ENCODE measurements around the gene AP3D1. TPM values are rescaled to one million over a fixed set of nuclear protein-coding genes. Genes with fewer than 3 reads are reported as not detected.

The AP3D1 gene
- total RNA-seq, 1 donor from 2014 or later: 50.9 TPM

GRCh38 chr19:2080336-2080988 lies 70.9 kb downstream of the AP3D1 start:
- H3K4me1 ChIP-seq: no peaks in the 10 kb centered on the region
- Mint-ChIP-seq H3K27me3 (ENCODE audit: insufficient read depth, low read depth) (peaks cover 5% of the 10 kb centered on the region), H3K4me3 (no peak overlapping the region), H3K4me1 (peaks cover 4% of the 10 kb centered on the region), H3K27ac (peak overlapping the region; percentile 50), H3K9me3 (no peaks in the 10 kb centered on the region), H3K36me3 (peaks cover 2% of the 10 kb centered on the region)
- no peak overlapping the region for H3K27ac ChIP-seq
- no peaks in the 10 kb centered on the region for H3K9me3 ChIP-seq (ENCODE audit: low read depth)
- no peaks in the 10 kb centered on the region for H3K79me2 ChIP-seq (ENCODE audit: low read depth)
- H3K9ac ChIP-seq: no peak overlapping the region
- no peak for DNase-seq (ENCODE audit: low spot score)
- H4K20me1 ChIP-seq (ENCODE audit: low read depth): no peaks in the 10 kb centered on the region
- no peak overlapping the region for H3K4me2 ChIP-seq
- H3K4me3 ChIP-seq: no peak overlapping the region
- H3K36me3 ChIP-seq: no peaks in the 10 kb centered on the region
- no peak for TF ChIP-seq EZH2phosphoT487 (IDR thresholded peaks at IDR 0.05)
- no peak for TF ChIP-seq EZH2 (IDR thresholded peaks at IDR 0.05)
- TF ChIP-seq CTCF (IDR thresholded peaks at IDR 0.05): no peak
- H3K27me3 ChIP-seq: no peaks in the 10 kb centered on the region
- no peaks in the 10 kb centered on the region for H3F3A ChIP-seq (ENCODE audit: low read depth)
- H2AFZ ChIP-seq (replicated peaks): no peak overlapping the region

- Mint-ChIP-seq H3K4me1 (no peaks in the 10 kb centered on the region), H3K36me3 (peaks cover 2% of the 10 kb centered on the region), H3K27ac (no peak overlapping the region), H3K27me3 (ENCODE audit: insufficient read depth, low read depth) (peaks cover 5% of the 10 kb centered on the region), H3K9me3 (no peaks in the 10 kb centered on the region), H3K4me3 (no peak overlapping the region)
- Histone ChIP-seq H3K79me2 (ENCODE audit: low read depth) (no peaks in the 10 kb centered on the region), H3K27ac (no peak overlapping the region), H3F3A (ENCODE audit: low read depth) (no peaks in the 10 kb centered on the region), H3K27me3 (no peaks in the 10 kb centered on the region), H3K4me1 (no peaks in the 10 kb centered on the region), H3K4me2 (no peak overlapping the region), H3K36me3 (no peaks in the 10 kb centered on the region), H4K20me1 (ENCODE audit: low read depth) (no peaks in the 10 kb centered on the region), H2AFZ (replicated peaks) (no peak overlapping the region), H3K9me3 (ENCODE audit: low read depth) (no peaks in the 10 kb centered on the region), H3K4me3 (no peak overlapping the region), H3K9ac (no peak overlapping the region)
- TF ChIP-seq EZH2phosphoT487 (IDR thresholded peaks at IDR 0.05): no peak
- no peak for TF ChIP-seq CTCF (IDR thresholded peaks at IDR 0.05)
- TF ChIP-seq EZH2 (IDR thresholded peaks at IDR 0.05): no peak
- DNase-seq (ENCODE audit: low spot score): no peak
Observed at GRCh38 chr19:2079865-2080301, 71.5 kb downstream of the AP3D1 start.

- Histone ChIP-seq H3K4me3 (no peak overlapping the region), H2AFZ (replicated peaks) (no peak overlapping the region), H3K4me1 (no peaks in the 10 kb centered on the region), H3K27me3 (no peaks in the 10 kb centered on the region), H3K36me3 (no peaks in the 10 kb centered on the region), H3K9ac (no peak overlapping the region), H3K79me2 (ENCODE audit: low read depth) (no peaks in the 10 kb centered on the region), H3F3A (ENCODE audit: low read depth) (no peaks in the 10 kb centered on the region), H3K4me2 (no peak overlapping the region), H3K9me3 (ENCODE audit: low read depth) (no peaks in the 10 kb centered on the region), H3K27ac (no peak overlapping the region), H4K20me1 (ENCODE audit: low read depth) (no peaks in the 10 kb centered on the region)
- Mint-ChIP-seq H3K36me3 (peaks cover 2% of the 10 kb centered on the region), H3K27ac (no peak overlapping the region), H3K4me3 (no peak overlapping the region), H3K27me3 (ENCODE audit: insufficient read depth, low read depth) (peaks cover 5% of the 10 kb centered on the region), H3K9me3 (no peaks in the 10 kb centered on the region), H3K4me1 (no peaks in the 10 kb centered on the region)
- no peak for TF ChIP-seq EZH2 (IDR thresholded peaks at IDR 0.05)
- no peak for TF ChIP-seq CTCF (IDR thresholded peaks at IDR 0.05)
- no peak for TF ChIP-seq EZH2phosphoT487 (IDR thresholded peaks at IDR 0.05)
- DNase-seq (ENCODE audit: low spot score): no peak
Observed at GRCh38 chr19:2079076-2079864, 72.1 kb downstream of the AP3D1 start.

All from neural progenitor cell (in vitro differentiated cells).